ENCODE measurements around the gene MIX23. TPM values are rescaled to one million over a fixed set of nuclear protein-coding genes. Genes with fewer than 3 reads are reported as not detected.

The MIX23 gene
- total RNA-seq, 4 donors from 2014 or later: 10.2 to 40.1 (median 22.7) TPM

DNA sequence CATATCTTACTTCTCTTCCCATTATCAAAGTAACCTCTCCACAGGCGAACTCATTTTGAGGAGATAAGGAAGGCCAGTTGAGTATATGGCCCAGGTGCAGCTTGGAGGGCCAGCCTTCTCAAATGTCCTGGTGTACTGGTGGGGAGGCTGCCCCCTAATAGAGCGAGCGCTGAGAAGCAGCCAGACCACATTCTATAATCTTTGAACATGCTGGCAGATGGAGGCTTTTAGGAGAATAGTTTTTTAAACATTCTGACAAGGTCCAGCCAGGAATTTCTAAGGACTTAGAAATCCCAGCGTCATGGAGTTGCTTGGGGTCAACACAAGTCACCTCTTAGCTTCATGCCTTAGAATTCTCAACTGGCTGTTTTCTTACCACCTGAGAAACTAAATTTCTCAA is 27.1 kb upstream of the MIX23 start:
- Histone ChIP-seq H3K27me3 (no peaks in the 10 kb centered on the region), H3K4me3 (no peak overlapping the region), H3K36me3 (peaks cover 48% of the 10 kb centered on the region), H3K4me1 (peaks cover 14% of the 10 kb centered on the region), H3K9me3 (no peaks in the 10 kb centered on the region), H3K27ac (no peak overlapping the region)
- 93% methylated on average over 4 of the region's 4 CpGs for WGBS
- no peak for TF ChIP-seq POLR2AphosphoS5 (IDR thresholded peaks at IDR 0.05)
- no peak for TF ChIP-seq POLR2A (IDR thresholded peaks at IDR 0.05)
- TF ChIP-seq, protein P1, sequence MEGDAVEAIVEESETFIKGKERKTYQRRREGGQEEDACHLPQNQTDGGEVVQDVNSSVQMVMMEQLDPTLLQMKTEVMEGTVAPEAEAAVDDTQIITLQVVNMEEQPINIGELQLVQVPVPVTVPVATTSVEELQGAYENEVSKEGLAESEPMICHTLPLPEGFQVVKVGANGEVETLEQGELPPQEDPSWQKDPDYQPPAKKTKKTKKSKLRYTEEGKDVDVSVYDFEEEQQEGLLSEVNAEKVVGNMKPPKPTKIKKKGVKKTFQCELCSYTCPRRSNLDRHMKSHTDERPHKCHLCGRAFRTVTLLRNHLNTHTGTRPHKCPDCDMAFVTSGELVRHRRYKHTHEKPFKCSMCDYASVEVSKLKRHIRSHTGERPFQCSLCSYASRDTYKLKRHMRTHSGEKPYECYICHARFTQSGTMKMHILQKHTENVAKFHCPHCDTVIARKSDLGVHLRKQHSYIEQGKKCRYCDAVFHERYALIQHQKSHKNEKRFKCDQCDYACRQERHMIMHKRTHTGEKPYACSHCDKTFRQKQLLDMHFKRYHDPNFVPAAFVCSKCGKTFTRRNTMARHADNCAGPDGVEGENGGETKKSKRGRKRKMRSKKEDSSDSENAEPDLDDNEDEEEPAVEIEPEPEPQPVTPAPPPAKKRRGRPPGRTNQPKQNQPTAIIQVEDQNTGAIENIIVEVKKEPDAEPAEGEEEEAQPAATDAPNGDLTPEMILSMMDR (IDR thresholded peaks at IDR 0.05): no peak
- TF ChIP-seq EP300 (IDR thresholded peaks at IDR 0.05): no peak
- DNase-seq (ENCODE audit: low spot score in 2 of 2): no peak

DNA sequence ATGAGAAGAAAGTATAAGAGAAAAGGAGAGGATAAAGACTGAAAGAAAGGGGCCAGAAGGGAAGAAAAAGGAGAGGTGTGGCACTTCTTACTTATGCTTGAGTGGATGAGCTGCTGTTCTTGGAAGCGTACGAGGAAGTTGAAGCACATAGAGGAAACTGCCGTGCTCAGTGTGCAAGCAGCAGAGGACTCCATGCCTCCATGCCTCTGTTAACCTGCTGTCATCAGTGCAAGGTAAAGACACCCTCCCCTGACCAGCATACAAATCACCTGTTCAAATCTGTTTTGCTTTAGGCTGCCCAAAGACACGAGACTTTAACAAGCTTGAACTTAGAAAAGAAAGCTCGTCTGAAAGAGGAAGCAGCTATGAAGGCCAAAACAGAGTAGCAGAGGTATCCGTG is 26.4 kb upstream of the MIX23 start:
- TF ChIP-seq, protein P1 (IDR thresholded peaks at IDR 0.05): no peak
- TF ChIP-seq EP300 (IDR thresholded peaks at IDR 0.05) (no peak), POLR2A (IDR thresholded peaks at IDR 0.05) (no peak), POLR2AphosphoS5 (IDR thresholded peaks at IDR 0.05) (no peak)
- H3K4me3 ChIP-seq: no peak overlapping the region
- H3K36me3 ChIP-seq: peaks cover 55% of the 10 kb centered on the region
- no peaks in the 10 kb centered on the region for H3K9me3 ChIP-seq
- WGBS: 72% methylated on average over 6 of the region's 6 CpGs
- no peaks in the 10 kb centered on the region for H3K27me3 ChIP-seq
- no peak for DNase-seq (ENCODE audit: low spot score in 2 of 2)
- H3K27ac ChIP-seq: no peak overlapping the region
- peaks cover 10% of the 10 kb centered on the region for H3K4me1 ChIP-seq

DNA sequence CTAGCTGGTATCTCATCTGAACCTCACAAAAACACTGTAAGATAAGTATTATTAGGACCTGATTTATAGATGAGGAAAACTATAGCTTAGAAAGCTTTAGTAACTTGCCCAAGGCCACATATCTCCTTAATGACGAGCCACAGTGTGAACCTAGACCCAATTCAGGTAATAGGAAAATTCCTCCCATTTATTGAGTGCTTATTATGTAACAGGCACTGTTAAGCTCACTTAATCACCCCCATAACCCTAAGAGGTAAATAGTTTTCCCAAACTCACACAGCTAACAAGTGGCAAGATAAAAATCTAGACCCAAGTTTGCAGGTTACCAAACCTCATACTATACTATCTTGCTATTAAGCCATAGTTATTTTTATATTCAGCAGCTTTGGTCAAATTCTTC is 24.9 kb upstream of the MIX23 start:
- Histone ChIP-seq H3K27ac (no peak overlapping the region), H3K4me1 (no peaks in the 10 kb centered on the region), H3K9me3 (no peaks in the 10 kb centered on the region), H3K36me3 (peaks cover 64% of the 10 kb centered on the region), H3K27me3 (no peaks in the 10 kb centered on the region), H3K4me3 (no peak overlapping the region)
- TF ChIP-seq POLR2A (IDR thresholded peaks at IDR 0.05) (no peak), POLR2AphosphoS5 (IDR thresholded peaks at IDR 0.05) (no peak), EP300 (IDR thresholded peaks at IDR 0.05) (no peak)
- TF ChIP-seq, protein P1 (IDR thresholded peaks at IDR 0.05): no peak
- no peak for DNase-seq (ENCODE audit: low spot score in 2 of 2)
- WGBS: 89% methylated on average over 1 of the region's 1 CpG

DNA sequence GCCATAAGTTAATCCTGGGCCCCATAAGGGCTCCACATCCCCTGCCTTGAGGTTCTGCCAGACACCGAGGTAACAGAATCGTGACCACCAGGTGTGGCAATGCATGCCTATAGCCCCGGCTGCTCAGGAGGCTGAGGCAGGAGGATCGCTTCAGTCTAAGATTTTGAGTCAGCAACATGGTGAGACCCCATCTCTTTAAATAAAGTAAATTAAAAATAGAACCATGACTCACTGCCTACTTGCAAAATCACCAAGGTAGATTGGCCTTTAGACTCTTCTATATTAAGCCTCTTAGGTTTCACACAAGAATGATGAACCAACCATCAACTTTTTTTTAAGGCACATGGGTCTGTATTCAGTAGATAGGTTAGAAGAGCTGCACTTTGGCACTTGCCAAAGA is 23.2 kb upstream of the MIX23 start:
- Histone ChIP-seq H3K9me3 (no peaks in the 10 kb centered on the region), H3K4me1 (no peaks in the 10 kb centered on the region), H3K4me3 (no peak overlapping the region), H3K27ac (no peak overlapping the region), H3K36me3 (peaks cover 64% of the 10 kb centered on the region), H3K27me3 (no peaks in the 10 kb centered on the region)
- no peak for DNase-seq (ENCODE audit: low spot score in 2 of 2)
- no peak for TF ChIP-seq POLR2AphosphoS5 (IDR thresholded peaks at IDR 0.05)
- no peak for TF ChIP-seq EP300 (IDR thresholded peaks at IDR 0.05)
- TF ChIP-seq POLR2A (IDR thresholded peaks at IDR 0.05): no peak
- TF ChIP-seq, protein P1 (IDR thresholded peaks at IDR 0.05): no peak
- WGBS: 95% methylated on average over 4 of the region's 4 CpGs

DNA sequence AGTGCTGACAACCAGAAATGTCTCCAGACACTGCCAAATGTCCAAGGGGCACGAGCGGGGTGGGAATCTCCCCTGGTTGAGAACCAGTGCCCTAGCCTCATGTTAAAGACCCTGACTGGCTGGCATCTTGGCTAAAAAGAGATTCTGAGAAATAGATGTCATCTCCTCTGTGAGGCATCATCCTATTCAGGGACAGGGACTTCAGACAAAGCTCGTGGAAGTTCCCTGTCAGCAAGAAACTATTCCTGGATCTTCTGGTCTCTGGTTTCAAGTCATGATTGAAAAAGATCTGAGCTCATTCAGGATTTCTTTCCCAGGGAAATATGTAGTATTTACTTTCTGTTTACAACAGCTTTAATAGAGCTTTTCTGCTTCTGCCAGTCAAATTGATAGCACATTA is 22.0 kb upstream of the MIX23 start:
- H3K4me1 ChIP-seq: no peaks in the 10 kb centered on the region
- TF ChIP-seq, protein P1 (IDR thresholded peaks at IDR 0.05): no peak
- no peak for TF ChIP-seq POLR2A (IDR thresholded peaks at IDR 0.05)
- H3K4me3 ChIP-seq: no peak overlapping the region
- DNase-seq (ENCODE audit: low spot score in 2 of 2): no peak
- H3K36me3 ChIP-seq: peaks cover 55% of the 10 kb centered on the region
- no peak overlapping the region for H3K27ac ChIP-seq
- no peaks in the 10 kb centered on the region for H3K9me3 ChIP-seq
- WGBS: 92% methylated on average over 1 of the region's 3 CpGs
- no peaks in the 10 kb centered on the region for H3K27me3 ChIP-seq

Data from suprapubic skin (tissue), 4 donors.